Liver (tissue), 9 donors: ENCODE measurements around the gene RAD9A. TPM values are rescaled to one million over a fixed set of nuclear protein-coding genes. Genes with fewer than 3 reads are reported as not detected.

Experiments
- DNase-seq: peaks from one replicate; pipeline ENCODE4 v3.0.0-alpha.2; 2017; ENCODE audit warnings: low spot score
- H3K27ac ChIP-seq, 2 donors: one replicate each; pipeline ENCODE4 v1.7.0; 2013; ENCODE audit warnings: inconsistent platforms in 2 of 2, low read length in 2 of 2, control low read depth in 1 of 2, low read depth in 1 of 2, mild to moderate bottlenecking in 1 of 2
- H3K27me3 ChIP-seq, 4 donors: one replicate each; pipeline versions ENCODE4 v1.6.1 to v1.7.0; 2013; ENCODE audit warnings: low read length in 3 of 4, inconsistent platforms in 1 of 4, mild to moderate bottlenecking in 1 of 4, moderate library complexity in 1 of 4; ENCODE audit not compliant: control insufficient read depth in 4 of 4, insufficient read depth in 4 of 4
- H3K36me3 ChIP-seq, 4 donors: one replicate each; pipeline versions ENCODE4 v1.6.1 to v1.7.0; 2013; ENCODE audit warnings: low read length in 3 of 4, mild to moderate bottlenecking in 3 of 4, low read depth in 1 of 4, moderate library complexity in 1 of 4; ENCODE audit not compliant: control insufficient read depth in 4 of 4, insufficient read depth in 3 of 4
- H3K4me1 ChIP-seq, 4 donors: one replicate each; pipeline versions ENCODE4 v1.6.1 to v1.7.0; 2013; ENCODE audit warnings: low read length in 3 of 4, mild to moderate bottlenecking in 3 of 4, moderate library complexity in 1 of 4; ENCODE audit not compliant: control insufficient read depth in 4 of 4, insufficient read depth in 4 of 4
- H3K4me3 ChIP-seq, 3 donors: one replicate each; pipeline versions ENCODE4 v1.6.1 to v1.7.0; 2013; ENCODE audit warnings: low read length in 3 of 3, control low read depth in 1 of 3, low read depth in 1 of 3, mild to moderate bottlenecking in 1 of 3
- H3K9ac ChIP-seq, 2 donors: one replicate each; pipeline ENCODE4 v1.7.0; 2013; ENCODE audit warnings: low read length in 2 of 2, mild to moderate bottlenecking in 2 of 2, moderate library complexity in 2 of 2, control low read depth in 1 of 2, low read depth in 1 of 2
- H3K9me3 ChIP-seq, 4 donors: one replicate each; pipeline versions ENCODE4 v1.6.1 to v1.7.0; 2013; ENCODE audit warnings: low read length in 3 of 4; ENCODE audit not compliant: control insufficient read depth in 4 of 4
- ATF3 ChIP-seq: IDR thresholded peaks from 2 replicates; pipeline ENCODE4 v1.6.1; 2016; ENCODE audit warnings: antibody characterized with exemption
- EGR1 ChIP-seq, 2 donors: IDR thresholded peaks; 2 replicates each; pipeline ENCODE4 v1.6.1; 2016 to 2018; ENCODE audit warnings: antibody characterized with exemption in 2 of 2, low read depth in 2 of 2
- FOXA1 ChIP-seq: IDR thresholded peaks from 2 replicates; pipeline ENCODE4 v1.6.1; 2016; ENCODE audit warnings: antibody characterized with exemption
- FOXA2 ChIP-seq: IDR thresholded peaks from 2 replicates; pipeline ENCODE4 v1.6.1; 2016; ENCODE audit warnings: antibody characterized with exemption
- GABPA ChIP-seq, 2 donors: IDR thresholded peaks in 1 of 2; conservative IDR thresholded peaks in 1 of 2; 2 replicates each; pipeline ENCODE4 v1.6.1; 2016; ENCODE audit warnings: antibody characterized with exemption in 2 of 2, mild to moderate bottlenecking in 1 of 2, moderate library complexity in 1 of 2
- HNF4A ChIP-seq, 2 donors: conservative IDR thresholded peaks; 2 replicates each; pipeline ENCODE4 v1.6.1; 2016; ENCODE audit warnings: antibody characterized with exemption in 2 of 2, mild to moderate bottlenecking in 2 of 2
- HNF4G ChIP-seq: IDR thresholded peaks from 2 replicates; pipeline ENCODE4 v1.6.1; 2016; ENCODE audit warnings: antibody characterized with exemption
- JUND ChIP-seq, 2 donors: IDR thresholded peaks; 2 replicates each; pipeline ENCODE4 v1.6.1; 2016; ENCODE audit warnings: antibody characterized with exemption in 2 of 2
- MAX ChIP-seq: IDR thresholded peaks from 2 replicates; pipeline ENCODE4 v1.6.1; 2016; ENCODE audit warnings: antibody characterized with exemption
- NR2F2 ChIP-seq: IDR thresholded peaks from 2 replicates; pipeline ENCODE4 v1.6.1; 2016; ENCODE audit warnings: antibody characterized with exemption
- RAD21 ChIP-seq, 2 donors: IDR thresholded peaks; 2 replicates each; pipeline ENCODE4 v1.6.1; 2016; ENCODE audit warnings: antibody characterized with exemption in 2 of 2, mild to moderate bottlenecking in 2 of 2
- REST ChIP-seq: IDR thresholded peaks from 2 replicates; pipeline ENCODE4 v1.6.1; 2016; ENCODE audit warnings: antibody characterized with exemption, mild to moderate bottlenecking
- RXRA ChIP-seq, 2 donors: IDR thresholded peaks; 2 replicates each; pipeline ENCODE4 v1.6.1; 2017 to 2018; ENCODE audit warnings: antibody characterized with exemption in 2 of 2, mild to moderate bottlenecking in 1 of 2
- TAF1 ChIP-seq: conservative IDR thresholded peaks from 2 replicates; pipeline ENCODE4 v1.6.1; 2016; ENCODE audit warnings: antibody characterized with exemption, mild to moderate bottlenecking
- YY1 ChIP-seq: IDR thresholded peaks from 2 replicates; pipeline ENCODE4 v1.6.1; 2016; ENCODE audit warnings: antibody characterized with exemption, mild to moderate bottlenecking
- ZBTB33 ChIP-seq: IDR thresholded peaks from 2 replicates; pipeline ENCODE4 v1.6.1; 2016; ENCODE audit warnings: antibody characterized with exemption
- WGBS: extraction: QIAGEN DNeasy Blood & Tissue Kit; methylation state at CpG from one replicate; pipeline ENCODE4 v1.1.7; 2013; 5-methylcytosine and 5-hydroxymethylcytosine counted together
- polyA plus RNA-seq, 2 donors: library from polyadenylated mRNA; stranded (reverse) in 1 of 2; unstranded in 1 of 2; fragments of 200-250 nt in 1 of 2; fragments of >200 nt in 1 of 2; fragmentation: Nextera tagmentation in 1 of 2; extraction: Ambion mirVana in 1 of 2; gene quantifications; one replicate each; pipeline versions ENCODE4 v1.2.1 to v1.2.3, GENCODE V29; 2013 to 2015
- total RNA-seq, 2 donors: library from RNA; depleted of rRNA; stranded (reverse); fragments of >200 nt; gene quantifications; one replicate each; pipeline ENCODE4 v1.2.3, GENCODE V29; 2014
- donor health status: healthy.
- donor health status: healthy.
- donor health status: healthy.
- donor health status: healthy.
- donor health status: healthy.

Gene RAD9A
- total and polyA plus RNA-seq, 4 donors: 4.5 to 8.6 (median 5.6) TPM

- no peak for TF ChIP-seq REST
- no peak for TF ChIP-seq TAF1
- TF ChIP-seq NR2F2: no peak
- TF ChIP-seq JUND (IDR thresholded peaks at IDR 0.05): no peak
- no peak for TF ChIP-seq RAD21 (IDR thresholded peaks at IDR 0.05)
- TF ChIP-seq FOXA1: no peak
These were observed 4.4 kb downstream of the RAD9A start (continued) for GRCh38 chr11:67396259-67396581.

- no peaks in the 10 kb centered on the region for H3K9me3 ChIP-seq
- H3K4me1 ChIP-seq: peaks cover 5 to 36% (median 20%) of the 10 kb centered on the region in 4 donors
- H3K27me3 ChIP-seq: no peaks in the 10 kb centered on the region
- H3K27ac ChIP-seq: no peak overlapping the region
- 65% methylated on average over 13 of the region's 13 CpGs for WGBS
- H3K4me3 ChIP-seq: no peak overlapping the region
- no peak overlapping the region for H3K9ac ChIP-seq
- H3K36me3 ChIP-seq: peaks cover 20 to 36% (median 22%) of the 10 kb centered on the region in 4 donors
- no peak for DNase-seq
- no peak for TF ChIP-seq YY1
- no peak for TF ChIP-seq HNF4A (conservative IDR thresholded peaks at IDR 0.05)
- TF ChIP-seq ATF3: no peak
- TF ChIP-seq EGR1 (IDR thresholded peaks at IDR 0.05; ENCODE audit: low read depth in 2 of 2): no peak
- no peak for TF ChIP-seq MAX
- TF ChIP-seq HNF4G: no peak
- no peak for TF ChIP-seq GABPA (IDR thresholded peaks at IDR 0.05 in 1 of 2, conservative IDR thresholded peaks at IDR 0.05 in 1 of 2)
- no peak for TF ChIP-seq RXRA (IDR thresholded peaks at IDR 0.05)
- no peak for TF ChIP-seq FOXA2
- TF ChIP-seq NR2F2: no peak
- TF ChIP-seq JUND (IDR thresholded peaks at IDR 0.05): no peak
- TF ChIP-seq TAF1: no peak
- TF ChIP-seq ZBTB33: no peak
- no peak for TF ChIP-seq FOXA1
These were observed 5.0 kb downstream of the RAD9A start for GRCh38 chr11:67396587-67397389.
